CD4-positive, alpha-beta T cell (primary cell): ENCODE measurements around the gene CUEDC1. TPM values are rescaled to one million over a fixed set of nuclear protein-coding genes. Genes with fewer than 3 reads are reported as not detected.
"Not testable (repeated sequence)": the region's sequence is repeated elsewhere in the genome, so short reads cannot be mapped to it uniquely, and the experiment has no call there.

Source experiments
- ATAC-seq: fragments of 200-7000 bp; cut with Tn5 transposase; one replicate; pipeline ENCODE4 v1.10.0; 2022; ENCODE audit warnings: mild to moderate bottlenecking; ENCODE audit not compliant: poor library complexity
- CTCF ChIA-PET: fragments of 350-600 bp; sonication (Branson Sonifier 250); formaldehyde crosslinking; loops from one replicate; lab custom pipeline; 2021; ENCODE audit warnings: antibody characterized with exemption, inconsistent platforms; lab: Charles Lee
- POLR2A ChIA-PET: fragments of 350-600 bp; sonication (Branson Sonifier 250); formaldehyde crosslinking; loops from one replicate; lab custom pipeline; 2021; ENCODE audit warnings: antibody characterized with exemption, inconsistent platforms; lab: Charles Lee
- DNase-seq, 14 experiments: peaks; one replicate each; pipeline ENCODE4 v3.0.0-alpha.2; 2013 to 2020; ENCODE audit warnings: mixed read lengths in 2 of 14
- H3K27ac ChIP-seq, 2 donors: one replicate each; pipeline versions ENCODE4 v1.5.1 to v1.7.0; 2013; ENCODE audit warnings: low read length in 2 of 2, low read depth in 1 of 2, mild to moderate bottlenecking in 1 of 2
- H3K27me3 ChIP-seq, 2 experiments: 1 replicate in 1 of 2; 2 replicates in 1 of 2; pipeline versions ENCODE4 v1.6.1 to v1.7.0; 2013; ENCODE audit warnings: low read length in 2 of 2, control low read depth in 1 of 2, mild to moderate bottlenecking in 1 of 2, moderate library complexity in 1 of 2; ENCODE audit not compliant: insufficient read depth in 2 of 2, control insufficient read depth in 1 of 2
- H3K36me3 ChIP-seq: one replicate; pipeline ENCODE4 v1.6.1; 2013; ENCODE audit warnings: low read length, control low read depth; ENCODE audit not compliant: insufficient read depth
- H3K4me1 ChIP-seq: one replicate; pipeline ENCODE4 v1.6.1; 2013; ENCODE audit warnings: low read length, control low read depth; ENCODE audit not compliant: insufficient read depth
- H3K4me3 ChIP-seq: one replicate; pipeline ENCODE4 v1.5.1; 2013; ENCODE audit warnings: mild to moderate bottlenecking, low read length, moderate library complexity
- H3K9me3 ChIP-seq, 2 experiments: 1 replicate in 1 of 2; 2 replicates in 1 of 2; pipeline versions ENCODE4 v1.6.1 to v1.7.0; 2013; ENCODE audit warnings: low read length in 2 of 2, mild to moderate bottlenecking in 2 of 2, control low read depth in 1 of 2, moderate library complexity in 1 of 2; ENCODE audit not compliant: control insufficient read depth in 1 of 2, insufficient read depth in 1 of 2
- H3K27ac Mint-ChIP-seq: one replicate; pipeline ENCODE4 v1.8.0; 2020; ENCODE audit warnings: mixed read lengths
- H3K27me3 Mint-ChIP-seq: one replicate; pipeline ENCODE4 v1.8.0; 2021; ENCODE audit warnings: mixed read lengths
- H3K36me3 Mint-ChIP-seq: one replicate; pipeline ENCODE4 v1.8.0; 2021; ENCODE audit warnings: low read depth, mixed read lengths
- H3K4me1 Mint-ChIP-seq: one replicate; pipeline ENCODE4 v1.8.0; 2021; ENCODE audit warnings: low read depth, mixed read lengths
- H3K4me3 Mint-ChIP-seq: one replicate; pipeline ENCODE4 v1.8.0; 2020; ENCODE audit warnings: mild to moderate bottlenecking, mixed read lengths
- H3K9me3 Mint-ChIP-seq: one replicate; pipeline ENCODE4 v1.8.0; 2020; ENCODE audit warnings: mixed read lengths
- CTCF ChIP-seq: fragments of 200-600 bp; IDR thresholded peaks from one replicate; pipeline ENCODE4 v1.8.0; 2022; ENCODE audit warnings: antibody characterized with exemption, mild to moderate bottlenecking
- intact Hi-C, 2 experiments: fragments of 100-400 bp; cut with DNase I in 1 of 2; cut with micrococcal nuclease in 1 of 2; formaldehyde crosslinking; loops; one replicate each; pipeline versions ENCODE4 v1.15.1 to v1.9.0; 2023 to 2025; cut with DNase I, micrococcal nuclease
- total RNA-seq, 174 experiments: library from RNA in 2 of 174; stranded (reverse) in 2 of 174; gene quantifications; one replicate each; pipeline ENCODE4 v1.2.3 and lab custom pipeline; 2021 to 2026

CUEDC1 gene
- total RNA-seq, 2 experiments from 2014 or later, result 0.41 to 1.0 TPM

GRCh38 chr17:57963149-57963511 lies 7.9 kb upstream of the CUEDC1 start:
- Histone ChIP-seq H3K9me3 (no peaks in the 10 kb centered on the region), H3K27ac (no peak overlapping the region), H3K4me3 (no peak overlapping the region), H3K27me3 (peaks cover 0 to 3% of the 10 kb centered on the region in 2 experiments), H3K36me3 (no peaks in the 10 kb centered on the region), H3K4me1 (no peaks in the 10 kb centered on the region)
- POLR2A ChIA-PET, result no interaction called here
- CTCF ChIA-PET, result interaction anchor here (0.7 kb wide), 1 partner anchor 14 kb away, joined by 3 read pairs; no protein-coding TSS in a partner anchor
- Mint-ChIP-seq H3K27ac (no peak overlapping the region), H3K4me1 (no peaks in the 10 kb centered on the region), H3K27me3 (peaks cover 13% of the 10 kb centered on the region), H3K9me3 (no peaks in the 10 kb centered on the region), H3K4me3 (no peak overlapping the region), H3K36me3 (no peaks in the 10 kb centered on the region)
- TF ChIP-seq CTCF, result no peak
- DNase-seq (no peak), ATAC-seq (no peak)
- intact Hi-C loops, result no loop called here

- no peak overlapping the region for H3K4me3 Mint-ChIP-seq
- DNase-seq (no peak), ATAC-seq (no peak)
- Histone ChIP-seq H3K27ac (no peak overlapping the region), H3K27me3 (peaks cover 0 to 3% of the 10 kb centered on the region in 2 experiments), H3K4me1 (no peaks in the 10 kb centered on the region), H3K36me3 (no peaks in the 10 kb centered on the region), H3K9me3 (no peaks in the 10 kb centered on the region), H3K4me3 (no peak overlapping the region)
- H3K4me1 Mint-ChIP-seq, result peaks cover 1% of the 10 kb centered on the region
- no peak for TF ChIP-seq CTCF
- no peaks in the 10 kb centered on the region for H3K9me3 Mint-ChIP-seq
- POLR2A ChIA-PET, result no interaction called here
- H3K27me3 Mint-ChIP-seq, result peaks cover 19% of the 10 kb centered on the region
- CTCF ChIA-PET, result no interaction called here
- H3K36me3 Mint-ChIP-seq, result no peaks in the 10 kb centered on the region
- intact Hi-C loops, result no loop called here
- H3K27ac Mint-ChIP-seq, result no peak overlapping the region
Observed at GRCh38 chr17:57962279-57963148, 7.3 kb upstream of the CUEDC1 start.

- peaks cover 32% of the 10 kb centered on the region for H3K27me3 Mint-ChIP-seq
- no peak overlapping the region for H3K27ac Mint-ChIP-seq
- H3K36me3 ChIP-seq, result no peaks in the 10 kb centered on the region
- no peak overlapping the region for H3K27ac ChIP-seq
- DNase-seq (no peak), ATAC-seq (no peak)
- no peak overlapping the region for H3K4me3 ChIP-seq
- intact Hi-C loops, result no loop called here
- peaks cover 15% of the 10 kb centered on the region for H3K4me1 ChIP-seq
- H3K9me3 ChIP-seq, result no peaks in the 10 kb centered on the region
- H3K4me1 Mint-ChIP-seq, result peaks cover 17% of the 10 kb centered on the region
- CTCF ChIA-PET, result no interaction called here
- peaks cover 7% of the 10 kb centered on the region in 2 experiments for H3K27me3 ChIP-seq
- no peak for TF ChIP-seq CTCF
- POLR2A ChIA-PET, result no interaction called here
- H3K36me3 Mint-ChIP-seq, result no peaks in the 10 kb centered on the region
- H3K4me3 Mint-ChIP-seq, result no peak overlapping the region
- H3K9me3 Mint-ChIP-seq, result no peaks in the 10 kb centered on the region
Observed at GRCh38 chr17:57959929-57960328, 4.7 kb upstream of the CUEDC1 start.

- H3K36me3 ChIP-seq, POLR2A ChIA-PET, DNase-seq, H3K27ac ChIP-seq, H3K9me3 ChIP-seq, ATAC-seq, H3K9me3 Mint-ChIP-seq, H3K27ac Mint-ChIP-seq, H3K4me3 Mint-ChIP-seq, intact Hi-C loops, H3K4me3 ChIP-seq, CTCF ChIA-PET, H3K36me3 Mint-ChIP-seq: not testable (repeated sequence)
- peaks cover 19% of the 10 kb centered on the region for H3K4me1 ChIP-seq
- peaks cover 9 to 13% of the 10 kb centered on the region in 2 experiments for H3K27me3 ChIP-seq
- peaks cover 40% of the 10 kb centered on the region for H3K27me3 Mint-ChIP-seq
- peaks cover 17% of the 10 kb centered on the region for H3K4me1 Mint-ChIP-seq
Observed at GRCh38 chr17:57958391-57958790, 3.2 kb upstream of the CUEDC1 start.
